A549 (cell line): Measurements from ENCODE around the gene SNRNP35.

Experiments
- CTCF ChIP-seq: fragments of >200 bp; sonication (Bioruptor Twin); formaldehyde crosslinking; IDR thresholded peaks from 3 replicates; pipeline ENCODE4 v1.5.1; 2016
- EP300 ChIP-seq, 2 experiments: fragments of >200 bp; sonication (Bioruptor Twin); formaldehyde crosslinking; IDR thresholded peaks; 2 replicates in 1 of 2; 3 replicates in 1 of 2; pipeline ENCODE4 v1.6.1; 2016 to 2017
- FOSL2 ChIP-seq, 2 experiments: fragments of 450-650 bp in 1 of 2; fragments of >200 bp in 1 of 2; sonication (Bioruptor Twin) in 1 of 2; formaldehyde crosslinking; IDR thresholded peaks; 2 replicates each; pipeline versions ENCODE4 v1.5.0 to v1.6.1; 2016 to 2020; ENCODE audit warnings: mild to moderate bottlenecking in 1 of 2, moderate library complexity in 1 of 2
- HOXA7 ChIP-seq: fragments of 250-450 bp; sonication (Bioruptor Pico); IDR thresholded peaks from 2 replicates; pipeline ENCODE4 v1.5.0; 2020; ENCODE audit warnings: mild to moderate bottlenecking, moderate library complexity
- JUNB ChIP-seq: fragments of >200 bp; sonication (Bioruptor Twin); formaldehyde crosslinking; IDR thresholded peaks from 2 replicates; pipeline ENCODE4 v1.6.1; 2016
- MAFK ChIP-seq: fragments of 450-650 bp; IDR thresholded peaks from 2 replicates; pipeline ENCODE4 v1.6.1; 2014; ENCODE audit not compliant: partially characterized antibody
- MAX ChIP-seq: IDR thresholded peaks from 2 replicates; pipeline ENCODE4 v1.6.1; 2012
- NFE2L2 ChIP-seq: fragments of 150-350 bp; conservative IDR thresholded peaks from 2 replicates; pipeline ENCODE4 v1.6.1; 2014; ENCODE audit warnings: low read length
- POLR2A ChIP-seq: IDR thresholded peaks from 2 replicates; pipeline ENCODE4 v1.6.1; 2012; ENCODE audit warnings: mild to moderate bottlenecking, low read length
- REST ChIP-seq: fragments of 200-600 bp; sonication (generic); IDR thresholded peaks from 2 replicates; pipeline ENCODE4 v1.6.1; 2016; ENCODE audit warnings: antibody characterized with exemption, mild to moderate bottlenecking, moderate library complexity

- no peak for TF ChIP-seq HOXA7 (CRISPR knock-in tag)
- TF ChIP-seq CTCF = no peak
- no peak for TF ChIP-seq REST
- no peak for TF ChIP-seq FOSL2 (IDR thresholded peaks at IDR 0.05)
- no peak for TF ChIP-seq FOSL2 (CRISPR knock-in tag; IDR thresholded peaks at IDR 0.05)
- TF ChIP-seq MAX = no peak
- TF ChIP-seq EP300 (IDR thresholded peaks at IDR 0.05) = no peak
- no peak for TF ChIP-seq JUNB
- TF ChIP-seq MAFK = no peak
- no peak for TF ChIP-seq NFE2L2
- no peak for TF ChIP-seq POLR2A
Measured at GRCh38 chr12:123446333-123446713, 11.6 kb upstream of the SNRNP35 start.
